ENCODE results near the gene HLA-DQB2.

DNA sequence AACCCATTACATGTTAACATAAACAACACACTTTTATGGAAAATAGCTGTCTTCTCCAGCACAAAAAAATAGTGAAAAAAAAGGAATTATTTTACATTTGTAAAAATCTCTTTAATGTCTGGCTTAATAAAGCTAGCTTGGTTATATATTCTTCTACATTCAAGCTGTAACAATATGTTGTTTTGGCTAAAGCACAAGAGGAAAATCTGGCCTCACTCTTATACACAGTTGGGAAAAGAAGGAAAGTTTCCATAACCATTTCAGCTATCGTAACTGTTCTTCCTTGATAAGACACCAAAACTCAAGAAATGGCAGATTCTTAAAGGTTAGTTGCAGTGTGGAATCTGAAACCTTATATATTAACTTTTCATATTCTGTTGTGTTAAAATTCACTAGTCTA, 45.8 kb upstream of the HLA-DQB2 start:
- TF ChIP-seq POLR2A (IDR thresholded peaks at IDR 0.05; ENCODE audit: low read depth, low read length), result no peak
- TF ChIP-seq TAF1 (IDR thresholded peaks at IDR 0.05; ENCODE audit: low read depth, low read length), result no peak
- no peak for TF ChIP-seq POLR2AphosphoS5 (IDR thresholded peaks at IDR 0.05; ENCODE audit: low read depth, low read length)
- no peak for TF ChIP-seq SPI1 (IDR thresholded peaks at IDR 0.05; ENCODE audit: low read depth, low read length)
